BJ (cell line): Measurements from ENCODE around the gene TRABD2B. TPM values are rescaled to one million over a fixed set of nuclear protein-coding genes. Genes with fewer than 3 reads are reported as not detected.

Experiments used
- CTCF ChIA-PET: fragments of 350-600 bp; formaldehyde crosslinking; extraction: SDS; loops from one replicate; lab custom pipeline; 2021; ENCODE audit warnings: antibody characterized with exemption, inconsistent platforms; lab: Yijun Ruan, JAX
- POLR2A ChIA-PET: fragments of 300-600 bp; sonication (Branson Sonifier 250); formaldehyde crosslinking; extraction: SDS; loops from one replicate; lab custom pipeline; 2021; ENCODE audit warnings: antibody characterized with exemption; lab: Charles Lee
- DNase-seq: peaks from one replicate; pipeline ENCODE4 v3.0.0-alpha.2; 2011; ENCODE audit warnings: low read depth
- H3K27me3 ChIP-seq: 2 replicates; pipeline ENCODE4 v1.6.0; 2011; ENCODE audit warnings: low read length; ENCODE audit not compliant: control insufficient read depth, insufficient read depth
- H3K36me3 ChIP-seq: 2 replicates; pipeline ENCODE4 v1.5.1; 2011; ENCODE audit warnings: low read length; ENCODE audit not compliant: control insufficient read depth, insufficient read depth
- H3K4me3 ChIP-seq: 2 replicates; pipeline ENCODE4 v1.5.1; 2011; ENCODE audit warnings: low read depth, mild to moderate bottlenecking, control low read depth, low read length
- CTCF ChIP-seq: IDR thresholded peaks from 2 replicates; pipeline ENCODE4 v1.5.1; 2011; ENCODE audit warnings: low read depth, mild to moderate bottlenecking, control low read depth, inconsistent platforms, low read length, moderate library complexity; ENCODE audit not compliant: insufficient read depth
- polyA plus RNA-seq: library from polyadenylated mRNA; depleted of rRNA; stranded (reverse); fragments of >200 nt; gene quantifications from 2 replicates; pipeline ENCODE4 v1.2.3, GENCODE V29; 2011

Gene TRABD2B
- polyA plus RNA-seq, 1 experiment, result not detected

GRCh38 chr1:47841356-47841755, 155.8 kb downstream of the TRABD2B start:
- TF ChIP-seq CTCF, result no peak
- ChIA-PET POLR2A (no interaction called here), CTCF (no interaction called here)
- Histone ChIP-seq H3K36me3 (no peaks in the 10 kb centered on the region), H3K27me3 (no peaks in the 10 kb centered on the region), H3K4me3 (no peak overlapping the region)
- no peak for DNase-seq

- no peaks in the 10 kb centered on the region for H3K27me3 ChIP-seq
- H3K4me3 ChIP-seq, result no peak overlapping the region
- ChIA-PET POLR2A (no interaction called here), CTCF (no interaction called here)
- no peak for TF ChIP-seq CTCF
- no peak for DNase-seq
- no peaks in the 10 kb centered on the region for H3K36me3 ChIP-seq
Measured at GRCh38 chr1:47840393-47841190, 156.6 kb downstream of the TRABD2B start.

GRCh38 chr1:47839433-47839760, 157.8 kb downstream of the TRABD2B start:
- TF ChIP-seq CTCF, result no peak
- CTCF ChIA-PET, result no interaction called here
- Histone ChIP-seq H3K4me3 (no peak overlapping the region), H3K27me3 (no peaks in the 10 kb centered on the region), H3K36me3 (no peaks in the 10 kb centered on the region)
- POLR2A ChIA-PET, result no interaction called here
- DNase-seq, result no peak

GRCh38 chr1:47838562-47839432, 158.4 kb downstream of the TRABD2B start:
- no peak for DNase-seq
- CTCF ChIA-PET, result no interaction called here
- POLR2A ChIA-PET, result no interaction called here

More at GRCh38 chr1:47838562-47839432, 158.4 kb downstream of the TRABD2B start:
- Histone ChIP-seq H3K27me3 (no peaks in the 10 kb centered on the region), H3K36me3 (no peaks in the 10 kb centered on the region), H3K4me3 (no peak overlapping the region)
- TF ChIP-seq CTCF, result no peak
